HG03025 (cell line): ENCODE measurements around the gene EPHA1.

Experiments used
- ATAC-seq: cut with Tn5 transposase; IDR thresholded peaks from one replicate; pipeline ENCODE4 v1.9.1; 2021; ENCODE audit warnings: mild to moderate bottlenecking, moderate library complexity; ENCODE audit not compliant: unreplicated experiment, low FRiP score

Gene EPHA1

GRCh38 chr7:143391462-143392404 lies 16.9 kb downstream of the EPHA1 start:
- ATAC-seq = no peak

- ATAC-seq = no peak
Observed at GRCh38 chr7:143390773-143391317, 17.8 kb downstream of the EPHA1 start.

- no peak for ATAC-seq
Observed at GRCh38 chr7:143390104-143390772, 18.4 kb downstream of the EPHA1 start.

GRCh38 chr7:143389316-143390103 lies 19.1 kb downstream of the EPHA1 start:
- no peak for ATAC-seq

GRCh38 chr7:143388491-143389101 lies 20.1 kb downstream of the EPHA1 start:
- ATAC-seq = no peak

- ATAC-seq = no peak
Observed at GRCh38 chr7:143388051-143388450, 20.6 kb downstream of the EPHA1 start.

- no peak for ATAC-seq
Observed at GRCh38 chr7:143387156-143387975, 21.3 kb downstream of the EPHA1 start.

GRCh38 chr7:143385891-143386781 lies 22.5 kb downstream of the EPHA1 start:
- ATAC-seq = no peak

- ATAC-seq = no peak
Observed at GRCh38 chr7:143384661-143385631, 23.7 kb downstream of the EPHA1 start.

- no peak for ATAC-seq
Observed at GRCh38 chr7:143384148-143384547, 24.5 kb downstream of the EPHA1 start.

- no peak for ATAC-seq
Observed at GRCh38 chr7:143383642-143383957, 25.1 kb downstream of the EPHA1 start.

GRCh38 chr7:143382791-143383641 lies 25.6 kb downstream of the EPHA1 start:
- no peak for ATAC-seq

GRCh38 chr7:143382126-143382790 lies 26.4 kb downstream of the EPHA1 start:
- no peak for ATAC-seq

GRCh38 chr7:143381427-143382125 lies 27.1 kb downstream of the EPHA1 start:
- peak; percentile 6 for ATAC-seq

- ATAC-seq = peak; percentile 78
Observed at GRCh38 chr7:143380646-143381426, 27.8 kb downstream of the EPHA1 start, which contains the start of gene ZYX. Gene ZYX, plus strand, starts transcription at chr7:143381345. Its CDS starts 227 bp downstream, at chr7:143381572.
